22Rv1 (cell line): ENCODE measurements around the gene MTREX.
A peak's percentile ranks its signal among the peaks of the same experiment; 100 is the strongest.

Source experiments
- H3K27ac ChIP-seq: fragments of 450-650 bp; 2 replicates; pipeline ENCODE4 v1.5.1; 2017
- CTCF ChIP-seq: fragments of 450-650 bp; IDR thresholded peaks from 2 replicates; pipeline ENCODE4 v1.5.1; 2017; ENCODE audit warnings: mild to moderate bottlenecking
- ZFX ChIP-seq: fragments of 450-650 bp; IDR thresholded peaks from 2 replicates; pipeline ENCODE4 v1.6.1; 2017; ENCODE audit warnings: antibody characterized with exemption, borderline replicate concordance

Gene MTREX

GRCh38 chr5:55343107-55343506 lies 35.3 kb downstream of the MTREX start:
- no peak overlapping the region for H3K27ac ChIP-seq
- TF ChIP-seq ZFX = no peak
- TF ChIP-seq CTCF = no peak

- TF ChIP-seq CTCF (no peak), ZFX (no peak)
- H3K27ac ChIP-seq = no peak overlapping the region
Measured at GRCh38 chr5:55343609-55344008, 35.8 kb downstream of the MTREX start.

- TF ChIP-seq CTCF (peak; percentile 96), ZFX (no peak)
- H3K27ac ChIP-seq = no peak overlapping the region
Measured at GRCh38 chr5:55344392-55344992, 36.7 kb downstream of the MTREX start.

GRCh38 chr5:55345327-55345726 lies 37.5 kb downstream of the MTREX start:
- TF ChIP-seq CTCF = no peak
- no peak overlapping the region for H3K27ac ChIP-seq

GRCh38 chr5:55347786-55348185 lies 40.0 kb downstream of the MTREX start:
- no peak overlapping the region for H3K27ac ChIP-seq
- TF ChIP-seq ZFX (no peak), CTCF (no peak)

- TF ChIP-seq ZFX (no peak), CTCF (no peak)
- H3K27ac ChIP-seq = no peak overlapping the region
Measured at GRCh38 chr5:55350754-55351153, 43.0 kb downstream of the MTREX start.

- no peak for TF ChIP-seq ZFX
- TF ChIP-seq CTCF = no peak
- H3K27ac ChIP-seq = no peak overlapping the region
Measured at GRCh38 chr5:55356896-55357295, 49.1 kb downstream of the MTREX start.
